GM21526 (cell line): Measurements from ENCODE around the gene DDX47.

Source experiments
- ATAC-seq: cut with Tn5 transposase; IDR thresholded peaks from one replicate; pipeline ENCODE4 v1.9.1; 2021; ENCODE audit warnings: moderate library complexity; ENCODE audit not compliant: unreplicated experiment, low FRiP score

Gene DDX47

GRCh38 chr12:12813120-12814101 is at the start of gene DDX47:
Gene DDX47 (plus strand): TSS chr12:12813346. CDS start chr12:12813368, 22 bp downstream.
- peak; percentile 69 for ATAC-seq

DNA sequence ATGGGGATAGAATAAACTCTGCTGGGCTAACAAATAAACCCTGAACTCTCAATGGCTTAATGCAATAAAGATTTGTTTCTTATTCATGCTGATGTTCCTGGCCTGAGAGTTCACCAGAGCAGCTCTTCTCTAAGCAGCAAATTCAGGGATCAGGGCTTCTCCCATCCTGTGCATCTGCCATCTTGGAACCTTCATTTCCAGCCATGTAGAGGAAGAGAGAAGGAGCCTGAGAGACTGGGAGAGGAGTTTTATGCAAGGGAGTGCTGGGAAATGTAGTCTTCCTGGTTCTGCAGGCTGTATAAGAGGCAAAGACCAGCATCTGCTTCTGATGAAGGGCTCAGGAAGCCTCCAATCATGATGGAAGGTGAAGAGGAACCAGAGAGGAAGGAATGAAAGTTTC is 48.3 kb upstream of the DDX47 start:
- ATAC-seq = no peak

- no peak for ATAC-seq
These were observed 42.9 kb upstream of the DDX47 start for GRCh38 chr12:12770262-12770661.

- ATAC-seq = no peak
These were observed 38.4 kb upstream of the DDX47 start for GRCh38 chr12:12774791-12775190.

- no peak for ATAC-seq
These were observed 36.9 kb upstream of the DDX47 start for GRCh38 chr12:12776261-12776660.

DNA sequence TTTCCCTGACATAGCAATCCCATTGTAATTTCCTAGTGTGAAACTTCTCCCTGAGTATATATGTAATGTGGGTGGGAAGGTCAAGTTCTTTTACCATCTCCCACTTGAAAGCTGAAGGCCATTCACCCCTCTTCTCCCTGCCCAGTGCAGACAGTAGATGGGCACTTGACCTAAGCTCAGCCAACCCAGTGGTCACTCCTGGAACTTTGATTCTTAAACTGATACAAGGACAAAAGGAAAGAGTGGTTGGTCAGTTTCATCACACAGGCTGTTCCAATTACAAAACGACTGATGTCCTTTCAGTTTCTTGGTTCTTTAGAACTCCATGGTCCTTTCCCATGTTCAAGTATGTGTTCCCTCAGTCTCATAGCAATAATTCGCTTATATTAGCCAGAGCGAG is 36.1 kb upstream of the DDX47 start:
- no peak for ATAC-seq

GRCh38 chr12:12779007-12779406 is 34.1 kb upstream of the DDX47 start:
- no peak for ATAC-seq

GRCh38 chr12:12779529-12779928 is 33.6 kb upstream of the DDX47 start:
- no peak for ATAC-seq

DNA sequence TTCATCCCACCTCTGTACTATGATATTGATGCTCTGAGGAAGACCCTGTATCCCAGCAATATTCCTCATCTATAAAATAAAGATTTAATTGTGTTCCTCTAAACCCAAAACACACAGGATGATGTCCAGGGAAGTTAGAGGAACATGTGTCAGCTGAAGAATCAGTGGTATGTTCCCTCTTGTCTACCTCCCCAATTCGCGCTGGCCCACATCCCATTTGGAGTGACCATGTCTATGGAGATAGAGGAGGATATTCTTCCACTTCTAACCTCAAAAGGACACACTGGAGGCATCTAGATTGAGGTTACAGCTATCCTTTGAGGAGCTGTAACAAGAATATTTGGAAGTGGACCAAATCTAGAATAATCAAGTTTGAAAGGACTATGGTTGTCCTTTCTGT is 29.0 kb upstream of the DDX47 start:
- ATAC-seq = no peak

DNA sequence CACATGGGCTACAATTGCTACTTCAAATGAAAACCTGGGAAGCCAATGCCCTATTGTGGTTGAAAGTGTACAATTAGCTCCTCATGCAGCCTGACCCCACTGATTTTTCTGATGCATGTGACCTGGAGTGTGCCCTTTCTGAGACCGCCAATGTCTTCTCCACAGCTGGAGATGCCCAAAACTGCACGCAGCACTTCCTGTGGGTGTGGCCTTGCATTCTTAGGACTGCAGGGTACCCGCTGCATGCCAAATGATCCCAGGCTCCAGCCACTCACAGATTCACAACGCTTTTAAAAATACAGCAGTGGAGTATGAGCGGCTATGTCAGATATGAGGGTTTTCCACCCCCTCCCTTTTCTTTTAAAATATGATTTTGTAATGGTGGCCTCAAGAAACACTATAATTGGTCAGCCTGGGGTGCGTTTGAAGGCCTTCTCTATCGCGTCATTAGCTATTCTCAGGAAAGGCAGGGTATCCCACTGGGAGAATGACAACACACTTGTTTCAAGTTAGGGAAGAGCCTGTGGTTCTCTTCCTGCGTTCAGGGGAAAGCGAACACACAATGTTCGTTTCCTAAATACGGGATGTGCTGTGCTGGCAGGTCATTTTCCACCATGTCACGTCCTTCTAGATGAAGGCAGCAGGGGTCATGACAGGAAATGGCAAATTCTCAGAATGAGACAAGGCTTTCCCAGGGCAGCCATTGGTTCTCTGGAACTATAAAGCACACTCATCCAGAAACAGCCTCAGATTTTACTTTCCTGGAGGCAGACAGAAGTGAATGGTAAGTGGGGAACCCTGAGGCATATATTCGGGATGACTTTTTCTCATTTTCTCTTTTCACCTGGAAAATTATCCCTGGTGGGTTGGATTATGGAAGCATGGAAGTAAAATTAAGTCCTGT is 28.0 kb upstream of the DDX47 start, which contains the start of gene APOLD1:
Gene APOLD1, plus strand, starts transcription at position 749 of the 904 bp plus-strand sequence. Its CDS starts 33 bp downstream, at position 782.
- ATAC-seq = no peak

- ATAC-seq = peak; percentile 6
These were observed 26.8 kb upstream of the DDX47 start for GRCh38 chr12:12786351-12786705.

GRCh38 chr12:12786706-12787601 is 26.2 kb upstream of the DDX47 start:
- peak; percentile 63 for ATAC-seq

DNA sequence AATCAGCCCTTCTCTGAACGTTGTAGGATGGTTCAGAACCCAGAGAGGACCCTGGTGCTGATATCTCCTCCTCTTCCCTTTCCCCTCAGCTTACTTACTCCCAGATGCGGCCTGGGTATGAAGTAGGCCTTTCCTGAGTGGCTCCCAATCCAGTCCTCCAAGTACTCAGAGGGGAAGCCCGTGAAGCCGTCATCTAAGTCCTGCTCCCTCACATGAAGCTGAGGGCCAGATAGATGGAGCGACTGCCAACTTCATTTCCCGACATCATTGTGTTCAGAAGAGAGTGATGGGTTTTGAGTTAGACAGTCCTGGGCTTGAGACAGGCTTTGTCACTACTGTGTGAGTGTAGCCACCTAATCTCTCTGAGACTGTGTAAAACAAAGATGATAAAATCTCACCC is 25.0 kb upstream of the DDX47 start:
- ATAC-seq = no peak

GRCh38 chr12:12788675-12789368 is 24.3 kb upstream of the DDX47 start:
- peak; percentile 75 for ATAC-seq

DNA sequence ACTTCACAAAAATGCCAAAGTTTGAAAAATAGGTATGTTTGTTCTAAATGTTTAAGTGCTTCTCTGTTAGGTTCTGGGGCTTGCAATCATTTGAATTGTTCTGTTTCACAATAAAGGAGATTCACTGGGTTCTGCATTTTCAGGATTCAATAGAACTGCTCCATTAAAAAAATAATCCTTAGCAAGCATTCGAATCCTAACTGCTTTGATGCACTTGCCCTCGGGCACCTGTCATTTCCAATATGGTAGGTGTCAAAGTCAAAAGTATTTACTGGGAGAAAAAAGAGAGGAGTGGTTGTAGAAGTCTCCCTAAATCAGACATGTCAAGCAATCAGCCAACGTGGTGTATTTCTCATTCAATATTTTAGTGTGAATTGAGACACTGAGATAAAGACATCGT is 22.2 kb upstream of the DDX47 start:
- no peak for ATAC-seq

GRCh38 chr12:12791756-12792369 is 21.3 kb upstream of the DDX47 start:
- no peak for ATAC-seq

DNA sequence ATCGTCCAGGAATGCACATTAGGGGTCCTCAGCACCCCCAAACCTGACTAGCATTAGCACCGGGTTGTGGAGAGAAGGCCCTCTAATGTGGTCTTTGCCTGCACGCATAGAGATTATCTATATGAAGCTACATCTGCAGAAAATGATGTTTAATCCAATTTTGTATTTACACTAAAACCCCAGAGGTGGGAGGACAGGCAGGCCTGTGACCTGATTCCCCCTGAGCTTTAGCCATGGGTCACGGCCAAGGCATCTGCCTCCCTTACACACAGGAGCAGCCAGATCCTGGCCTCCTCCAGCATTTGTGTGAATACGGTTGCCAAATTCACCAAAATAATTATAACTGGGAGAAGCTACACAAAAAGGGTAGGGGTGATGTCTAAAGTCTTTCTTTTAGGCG is 20.7 kb upstream of the DDX47 start:
- ATAC-seq = no peak

- no peak for ATAC-seq
These were observed 18.5 kb upstream of the DDX47 start for GRCh38 chr12:12794686-12795085.

- ATAC-seq = no peak
These were observed 17.0 kb upstream of the DDX47 start for GRCh38 chr12:12796171-12796570.
